Neural crest cell (in vitro differentiated cells): ENCODE results near the gene BTNL9. TPM values are rescaled to one million over a fixed set of nuclear protein-coding genes. Genes with fewer than 3 reads are reported as not detected.
"Not testable (repeated sequence)": the region's sequence is repeated elsewhere in the genome, so short reads cannot be mapped to it uniquely, and the experiment has no call there.

ENCODE experiments used
- DNase-seq: peaks from one replicate; pipeline ENCODE4 v3.0.0; 2021; ENCODE audit warnings: low read depth, mixed read lengths, low spot score
- H3K27ac Mint-ChIP-seq: one replicate; pipeline ENCODE4 v1.8.0; 2021; ENCODE audit warnings: mild to moderate bottlenecking, mixed read lengths; ENCODE audit not compliant: unreplicated experiment
- H3K27me3 Mint-ChIP-seq: 2 replicates; pipeline ENCODE4 v1.8.0; 2021; ENCODE audit warnings: low read depth, mild to moderate bottlenecking, mixed read lengths
- H3K36me3 Mint-ChIP-seq: 2 replicates; pipeline ENCODE4 v1.8.0; 2021; ENCODE audit warnings: low read depth, mild to moderate bottlenecking, mixed read lengths
- H3K4me1 Mint-ChIP-seq: 2 replicates; pipeline ENCODE4 v1.8.0; 2021; ENCODE audit warnings: mixed read lengths
- H3K4me3 Mint-ChIP-seq: one replicate; pipeline ENCODE4 v1.8.0; 2021; ENCODE audit warnings: mild to moderate bottlenecking, mixed read lengths
- H3K9me3 Mint-ChIP-seq: 2 replicates; pipeline ENCODE4 v1.8.0; 2021; ENCODE audit warnings: mixed read lengths
- CTCF ChIP-seq: fragments of 200-600 bp; sonication (generic); conservative IDR thresholded peaks from 2 replicates; pipeline ENCODE4 v1.5.0; 2021; ENCODE audit warnings: antibody characterized with exemption, mild to moderate bottlenecking
- total RNA-seq: library from RNA; stranded (reverse); gene quantifications from 2 replicates; pipeline ENCODE4 v1.2.1, GENCODE V29; 2021

BTNL9 gene
- total RNA-seq, 1 donor from 2014 or later = not detected

- no peak overlapping the region for H3K4me3 Mint-ChIP-seq
- peaks cover 2% of the 10 kb centered on the region for H3K9me3 Mint-ChIP-seq
- H3K36me3 Mint-ChIP-seq = no peaks in the 10 kb centered on the region
- peaks cover 2% of the 10 kb centered on the region for H3K4me1 Mint-ChIP-seq
- DNase-seq = no peak
- no peak for TF ChIP-seq CTCF
- H3K27ac Mint-ChIP-seq = no peak overlapping the region
- peaks cover 31% of the 10 kb centered on the region for H3K27me3 Mint-ChIP-seq
Measured at GRCh38 chr5:181092428-181092827, 52.4 kb downstream of the BTNL9 start.

GRCh38 chr5:181095162-181095561 lies 55.1 kb downstream of the BTNL9 start:
- DNase-seq, H3K4me3 Mint-ChIP-seq, H3K36me3 Mint-ChIP-seq, H3K9me3 Mint-ChIP-seq, H3K27ac Mint-ChIP-seq, H3K4me1 Mint-ChIP-seq: not testable (repeated sequence)
- H3K27me3 Mint-ChIP-seq = peaks cover 41% of the 10 kb centered on the region

GRCh38 chr5:181096721-181097382 lies 56.8 kb downstream of the BTNL9 start:
- H3K9me3 Mint-ChIP-seq, H3K4me1 Mint-ChIP-seq: not testable (repeated sequence)

GRCh38 chr5:181097383-181097753 lies 57.3 kb downstream of the BTNL9 start:
- H3K27me3 Mint-ChIP-seq = peaks cover 44% of the 10 kb centered on the region
- H3K4me3 Mint-ChIP-seq, H3K36me3 Mint-ChIP-seq, DNase-seq, H3K27ac Mint-ChIP-seq, H3K4me1 Mint-ChIP-seq, H3K9me3 Mint-ChIP-seq: not testable (repeated sequence)

More at GRCh38 chr5:181096721-181097382, 56.8 kb downstream of the BTNL9 start:
- not testable (repeated sequence) for H3K4me3 Mint-ChIP-seq, H3K36me3 Mint-ChIP-seq, H3K27ac Mint-ChIP-seq, DNase-seq
- H3K27me3 Mint-ChIP-seq = peaks cover 44% of the 10 kb centered on the region

- not testable (repeated sequence) for H3K36me3 Mint-ChIP-seq, H3K9me3 Mint-ChIP-seq, H3K27ac Mint-ChIP-seq, DNase-seq, H3K4me3 Mint-ChIP-seq, H3K4me1 Mint-ChIP-seq
- peaks cover 41% of the 10 kb centered on the region for H3K27me3 Mint-ChIP-seq
Measured at GRCh38 chr5:181097759-181098491, 57.9 kb downstream of the BTNL9 start.

GRCh38 chr5:181098762-181099601 lies 58.9 kb downstream of the BTNL9 start:
- peak overlapping the region; percentile 72 for H3K4me3 Mint-ChIP-seq
- H3K27me3 Mint-ChIP-seq = peaks cover 43% of the 10 kb centered on the region

More at GRCh38 chr5:181098762-181099601, 58.9 kb downstream of the BTNL9 start:
- H3K4me1 Mint-ChIP-seq = peaks cover 9% of the 10 kb centered on the region
- DNase-seq = no peak
- H3K9me3 Mint-ChIP-seq = no peaks in the 10 kb centered on the region
- TF ChIP-seq CTCF = no peak
- H3K36me3 Mint-ChIP-seq = no peaks in the 10 kb centered on the region
- no peak overlapping the region for H3K27ac Mint-ChIP-seq
